CD4-positive, alpha-beta T cell treated with Interleukin-2 at 100 ng/mL for 4 hours (primary cell): Measurements from ENCODE around the gene TLCD1.
"Not testable (repeated sequence)": the region's sequence is repeated elsewhere in the genome, so short reads cannot be mapped to it uniquely, and the experiment has no call there.

Experiments used
- DNase-seq: peaks from one replicate; pipeline ENCODE4 v3.0.0-alpha.2; 2020; ENCODE audit warnings: low spot score

Gene TLCD1

DNA sequence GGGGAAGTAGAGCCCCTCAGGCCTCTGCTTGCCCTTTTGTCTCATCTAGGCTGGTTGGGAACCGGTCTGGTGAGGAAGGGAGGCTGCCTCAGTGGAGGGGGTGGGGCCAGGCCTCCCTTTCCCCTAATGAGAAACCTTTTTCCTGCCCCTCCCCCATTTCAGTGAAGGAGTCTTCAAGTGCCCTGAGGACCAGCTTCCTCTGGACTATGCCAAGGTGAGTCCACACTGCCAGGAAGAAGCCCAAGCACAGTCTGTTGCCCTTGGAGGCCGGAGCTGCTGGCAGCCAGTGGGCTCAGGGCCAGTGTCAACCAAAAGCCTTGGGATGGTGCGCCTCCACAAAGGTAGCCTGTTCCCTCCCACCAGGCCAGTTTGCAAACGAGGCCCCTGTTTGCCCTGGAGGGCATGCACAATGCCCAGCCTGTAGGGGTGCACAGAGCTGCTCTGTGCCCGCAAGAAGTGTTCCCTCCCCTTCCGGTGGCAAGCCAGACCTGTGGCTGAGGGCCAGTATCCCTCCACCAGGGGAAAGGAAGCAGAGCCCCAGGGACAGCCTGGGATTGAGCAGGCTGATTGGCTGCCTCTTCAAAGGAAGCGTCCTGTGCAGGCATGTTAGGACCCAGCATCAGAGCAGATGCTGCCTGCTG, 21.1 kb upstream of the TLCD1 start:
- DNase-seq, result no peak

DNA sequence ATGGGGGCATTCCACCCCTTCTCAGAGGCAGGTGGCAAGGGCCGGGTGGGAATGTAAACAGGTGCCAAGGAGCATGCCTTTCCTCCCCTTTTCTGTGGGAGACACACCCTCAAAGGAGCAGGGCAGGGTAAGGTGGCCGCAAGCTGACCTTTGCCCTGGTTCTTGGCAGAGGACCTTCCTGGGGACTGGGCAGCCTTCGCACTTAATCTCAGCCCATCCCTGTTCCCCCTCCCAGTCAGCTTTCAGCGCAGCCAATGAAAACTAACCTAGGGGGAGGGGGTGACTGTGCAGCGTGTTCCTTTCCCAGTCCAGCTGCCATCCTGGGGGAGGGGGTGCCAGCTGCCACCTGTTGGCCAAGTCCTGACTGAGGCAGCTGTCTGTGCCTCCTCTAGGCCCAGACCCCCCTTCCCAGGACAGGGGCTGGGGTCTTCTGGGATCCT, 20.6 kb upstream of the TLCD1 start:
- no peak for DNase-seq

DNA sequence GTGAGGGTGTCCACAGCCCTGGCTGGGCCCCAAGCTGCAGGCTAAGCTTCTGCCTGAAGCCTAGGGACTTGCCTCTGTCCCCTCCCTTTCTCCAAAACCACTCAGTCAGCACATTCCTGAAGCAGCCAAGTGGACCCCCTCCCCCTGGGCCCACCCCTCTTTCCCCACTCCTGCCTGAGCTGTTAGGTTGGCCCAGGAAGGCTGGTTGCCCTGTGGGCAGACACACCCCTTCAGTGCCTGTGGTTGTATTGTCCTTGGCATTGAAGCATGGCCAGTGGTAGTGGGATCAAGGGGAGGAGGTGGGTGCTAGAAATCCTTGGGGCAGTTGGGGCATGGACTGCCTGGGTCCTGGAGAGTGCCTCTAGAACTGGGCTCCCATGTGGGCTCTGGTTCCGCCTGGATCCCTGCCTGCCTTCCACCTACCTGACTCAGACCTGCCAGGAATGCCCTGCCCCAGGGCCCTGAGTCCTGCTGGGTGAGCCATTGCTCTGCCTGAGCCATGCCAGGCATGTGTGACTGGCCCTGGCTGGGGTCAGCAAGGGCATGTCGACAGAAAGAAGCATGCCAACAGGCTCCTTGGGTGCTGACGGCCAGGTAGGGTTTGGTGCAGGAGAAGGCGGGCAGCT, 19.9 kb upstream of the TLCD1 start:
- DNase-seq, result no peak

DNA sequence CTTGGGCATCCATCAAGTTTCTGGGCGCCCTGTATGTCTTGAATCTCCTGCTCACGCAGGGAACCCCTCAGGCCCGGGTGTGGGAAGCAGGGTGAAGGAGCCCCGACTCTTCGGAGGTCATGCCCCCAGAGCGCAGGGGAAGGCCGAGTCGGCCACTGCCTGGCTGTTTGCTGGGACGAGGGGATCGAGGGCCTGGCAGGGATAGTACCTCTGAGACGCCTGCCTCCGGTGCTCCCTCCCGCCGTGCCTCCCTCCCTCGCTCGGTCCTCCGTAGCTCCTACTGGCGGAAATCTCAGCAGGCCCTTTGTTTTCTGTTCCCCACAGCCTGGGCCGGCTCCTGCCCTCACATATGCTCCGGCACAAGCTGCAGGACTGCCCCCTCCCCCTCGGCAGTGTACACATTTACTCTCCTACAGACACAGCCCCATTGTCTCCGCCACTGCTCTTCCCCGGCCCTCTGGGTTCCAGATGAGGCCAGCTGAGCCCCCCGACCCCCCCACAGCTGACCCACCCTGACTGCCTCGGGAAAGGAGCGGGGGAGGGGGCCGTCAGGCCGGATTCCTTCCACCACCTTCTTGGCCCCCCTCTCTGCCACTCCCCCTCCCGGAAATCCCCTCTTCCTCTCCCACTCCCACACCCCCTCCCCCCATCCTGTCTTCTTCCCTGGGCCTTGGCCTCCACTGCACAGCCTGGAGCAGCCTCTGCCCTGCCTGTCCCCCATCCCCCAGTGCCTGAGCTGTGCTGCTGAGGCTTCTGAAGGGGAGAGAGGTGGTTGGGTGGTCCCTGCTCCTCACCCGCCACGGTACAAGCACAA, 19.1 kb upstream of the TLCD1 start:
- DNase-seq, result no peak

DNA sequence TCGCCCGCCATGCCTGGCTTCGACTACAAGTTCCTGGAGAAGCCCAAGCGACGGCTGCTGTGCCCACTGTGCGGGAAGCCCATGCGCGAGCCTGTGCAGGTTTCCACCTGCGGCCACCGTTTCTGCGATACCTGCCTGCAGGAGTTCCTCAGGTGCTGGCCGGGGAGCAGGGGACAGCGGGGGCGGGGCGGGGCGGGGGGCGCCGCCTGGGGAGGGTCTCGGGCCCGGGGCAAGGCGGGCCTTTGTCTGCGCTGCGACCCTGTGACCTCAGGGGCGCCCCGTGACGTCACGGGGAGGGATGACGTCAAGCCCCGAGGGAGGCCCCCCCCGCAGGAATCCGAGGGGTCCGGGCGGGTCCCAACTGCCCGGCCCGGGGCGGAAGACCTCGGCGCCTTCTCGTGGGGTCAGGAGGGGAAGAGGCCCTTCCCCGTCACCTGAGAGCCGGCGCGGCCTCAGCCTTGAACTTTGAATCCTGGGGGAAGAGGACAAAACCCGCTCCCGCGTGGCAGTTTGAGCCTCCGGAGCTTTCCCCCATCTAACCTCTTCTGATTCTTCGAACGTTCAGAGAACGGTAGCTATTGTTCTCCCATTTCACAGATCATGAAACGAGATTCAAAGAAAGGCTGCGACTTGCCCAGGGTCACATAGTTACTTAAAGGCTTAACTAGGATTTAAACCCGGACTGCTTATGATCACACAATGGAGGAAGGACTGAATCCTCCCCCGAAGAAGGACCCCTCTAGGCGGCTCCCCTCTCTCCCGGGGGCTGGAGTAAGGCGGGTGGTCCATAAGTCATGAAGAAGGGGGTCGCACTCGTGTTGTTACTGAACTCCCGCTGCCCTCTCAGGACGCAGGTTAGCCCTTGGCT, 18.3 kb upstream of the TLCD1 start:
- peak; percentile 56 for DNase-seq

DNA sequence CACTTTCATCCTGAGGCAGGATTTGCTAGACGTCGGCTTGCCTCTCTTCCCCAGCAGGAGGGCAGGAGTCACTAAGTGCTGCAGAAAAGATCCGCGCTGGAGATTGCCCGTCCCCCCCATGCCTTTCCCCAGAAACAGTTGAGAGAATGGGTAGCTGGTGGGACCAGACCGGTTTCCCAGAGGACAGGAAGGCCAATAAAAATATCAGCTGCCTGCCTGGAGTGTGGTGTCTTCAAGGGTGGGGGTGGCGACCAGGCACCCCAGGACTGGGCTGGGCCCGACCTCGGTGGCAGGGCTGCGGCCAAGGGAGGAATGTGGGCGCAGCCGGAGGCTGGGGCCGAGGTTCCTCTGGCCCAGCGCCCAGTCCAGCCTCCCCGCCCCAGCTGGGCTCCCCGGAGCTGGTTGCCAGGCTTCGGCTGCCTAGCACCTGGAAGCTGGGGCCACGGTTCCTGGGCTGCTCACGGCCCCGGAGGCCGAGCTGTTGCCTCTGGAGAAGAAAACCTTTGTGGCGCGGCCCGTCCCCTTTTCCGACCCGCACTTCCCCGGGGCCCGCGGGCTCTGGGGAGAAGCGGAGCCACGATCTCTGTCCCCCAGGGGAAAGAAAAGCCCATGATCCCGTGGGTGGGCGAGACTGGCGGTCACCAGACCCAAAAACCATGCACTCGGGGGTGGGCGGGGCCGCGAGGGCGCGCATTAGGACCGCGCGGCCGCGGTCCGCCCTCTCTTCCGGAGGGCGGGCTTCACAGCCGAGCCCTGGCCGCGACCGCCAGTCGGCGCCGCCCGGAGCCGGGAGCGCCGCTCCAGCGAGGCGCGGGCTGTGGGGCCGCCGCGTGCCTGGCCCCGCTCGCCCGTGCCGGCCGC, 17.4 kb upstream of the TLCD1 start, which contains the start of gene TRAF4:
TSS of gene TRAF4 (plus strand) at position 769 of the 861 bp plus-strand sequence. CDS start 102 bp downstream, outside the sequence.
- peak; percentile 63 for DNase-seq

DNA sequence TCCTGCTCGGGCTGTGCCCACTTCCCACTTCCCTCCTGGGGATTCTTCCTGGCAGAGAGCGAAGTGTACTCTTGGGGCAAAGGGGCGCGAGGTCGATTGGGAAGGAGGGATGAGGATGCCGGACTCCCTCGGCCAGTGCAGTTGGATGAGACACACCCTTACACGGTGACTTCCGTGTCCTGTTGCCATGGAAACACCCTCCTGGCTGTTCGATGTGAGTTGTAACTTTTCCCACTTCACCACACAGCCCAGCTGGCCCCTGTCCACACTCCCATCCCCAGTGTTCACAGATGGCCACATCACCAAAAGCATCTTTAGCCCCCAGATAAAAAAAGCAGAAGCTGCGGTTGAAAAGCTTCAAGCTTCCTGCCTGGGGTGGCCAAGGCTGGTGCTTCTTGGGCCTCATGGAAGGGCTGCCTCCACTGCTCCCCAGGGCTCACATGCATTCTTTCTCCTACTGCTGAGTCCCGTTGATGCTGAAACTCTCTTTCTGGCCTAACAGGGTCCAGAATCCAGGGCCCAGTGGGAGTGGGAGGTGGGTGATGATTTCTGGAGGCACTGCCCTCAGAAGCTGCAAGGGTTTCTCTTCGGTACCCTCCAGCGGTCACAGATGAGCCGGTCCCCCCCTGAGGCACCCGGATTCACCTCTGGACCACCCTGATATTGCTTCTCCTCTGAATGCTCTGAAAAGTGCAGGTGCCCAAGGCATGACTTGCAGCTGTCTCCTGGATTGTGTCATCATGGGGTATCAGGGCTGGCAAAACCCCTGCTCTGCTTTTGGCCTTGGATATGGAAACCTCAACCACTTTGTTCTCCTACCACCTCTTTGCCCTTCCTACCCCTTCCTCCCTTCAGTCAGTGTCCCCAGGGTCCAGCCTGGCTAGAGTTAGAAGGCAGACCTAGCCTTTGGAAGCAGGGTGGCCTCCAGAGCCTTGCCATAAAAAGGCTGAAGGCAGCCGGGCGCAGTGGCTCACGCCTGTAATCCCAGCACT, 15.6 kb upstream of the TLCD1 start:
- no peak for DNase-seq

DNA sequence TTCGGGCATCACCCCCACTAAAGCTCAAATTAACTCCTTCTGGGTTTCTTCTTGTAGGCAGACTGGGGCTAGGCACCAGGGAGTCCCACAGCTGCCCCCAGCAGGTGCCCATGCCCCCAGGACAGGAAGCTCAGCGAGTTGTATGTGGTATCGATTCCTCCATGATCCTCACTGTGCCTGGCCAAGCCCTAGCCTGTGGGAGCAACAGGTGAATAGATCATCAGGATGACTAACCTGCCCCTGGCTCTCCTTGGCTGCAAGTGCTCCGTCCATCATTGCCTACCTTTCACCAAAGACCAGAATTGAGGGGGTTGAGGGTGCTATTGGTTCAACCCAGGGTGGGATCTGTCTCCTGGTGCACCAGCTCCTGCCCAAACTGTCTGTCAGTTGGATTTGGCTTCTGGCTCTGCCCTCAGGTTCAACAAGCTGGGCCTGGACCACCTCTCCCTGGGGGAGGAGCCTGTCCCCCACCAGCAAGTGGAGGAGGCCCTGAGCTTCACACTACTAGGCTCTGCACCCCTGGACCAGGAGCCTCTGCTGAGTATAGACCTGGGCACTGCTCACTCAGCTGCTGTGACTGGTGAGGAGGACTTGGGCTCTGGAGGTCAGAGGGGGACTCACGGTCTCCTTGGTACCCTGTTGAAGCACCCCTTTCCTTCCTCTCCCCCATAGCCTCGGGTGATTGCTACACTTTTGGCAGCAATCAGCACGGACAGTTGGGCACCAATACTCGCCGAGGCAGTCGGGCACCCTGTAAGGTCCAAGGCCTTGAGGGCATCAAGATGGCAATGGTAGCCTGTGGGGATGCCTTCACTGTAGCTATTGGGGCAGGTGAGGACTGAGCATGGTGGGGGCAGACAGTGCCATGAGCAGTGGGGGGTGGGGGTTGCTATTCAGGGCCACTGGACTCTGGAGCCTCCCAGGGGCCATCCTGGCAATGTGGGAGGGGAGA, 14.6 kb upstream of the TLCD1 start:
- DNase-seq, result no peak

DNA sequence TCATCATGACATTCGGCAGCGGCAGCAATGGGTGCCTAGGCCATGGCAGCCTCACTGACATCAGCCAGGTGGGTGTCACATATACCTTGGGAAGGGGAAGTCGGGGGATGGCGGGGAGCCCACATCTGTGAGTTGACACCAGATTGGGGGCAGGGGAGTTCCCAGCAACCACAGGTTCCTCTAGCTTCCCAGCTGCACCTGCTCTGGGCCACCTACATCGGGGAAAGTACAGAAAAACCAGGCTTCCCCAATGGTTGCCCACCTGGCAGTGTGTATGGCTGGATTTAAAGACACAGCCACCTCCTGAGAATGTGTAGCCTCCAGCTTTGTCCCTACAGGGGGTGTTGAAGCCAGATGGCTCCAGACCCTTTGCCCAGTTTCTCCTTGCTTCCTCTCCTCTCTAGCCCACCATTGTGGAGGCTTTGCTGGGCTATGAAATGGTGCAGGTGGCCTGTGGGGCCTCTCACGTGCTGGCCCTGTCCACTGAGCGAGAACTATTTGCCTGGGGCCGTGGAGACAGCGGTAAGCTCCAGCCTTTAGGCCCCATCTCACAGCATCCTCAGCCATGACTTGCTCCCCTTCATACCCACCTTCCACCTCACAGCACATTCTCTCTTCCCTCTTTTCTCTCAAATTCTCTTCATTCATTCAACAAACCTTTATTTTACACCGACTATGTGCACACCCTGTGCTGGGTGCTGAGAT, 12.8 kb upstream of the TLCD1 start:
- peak; percentile 50 for DNase-seq

DNA sequence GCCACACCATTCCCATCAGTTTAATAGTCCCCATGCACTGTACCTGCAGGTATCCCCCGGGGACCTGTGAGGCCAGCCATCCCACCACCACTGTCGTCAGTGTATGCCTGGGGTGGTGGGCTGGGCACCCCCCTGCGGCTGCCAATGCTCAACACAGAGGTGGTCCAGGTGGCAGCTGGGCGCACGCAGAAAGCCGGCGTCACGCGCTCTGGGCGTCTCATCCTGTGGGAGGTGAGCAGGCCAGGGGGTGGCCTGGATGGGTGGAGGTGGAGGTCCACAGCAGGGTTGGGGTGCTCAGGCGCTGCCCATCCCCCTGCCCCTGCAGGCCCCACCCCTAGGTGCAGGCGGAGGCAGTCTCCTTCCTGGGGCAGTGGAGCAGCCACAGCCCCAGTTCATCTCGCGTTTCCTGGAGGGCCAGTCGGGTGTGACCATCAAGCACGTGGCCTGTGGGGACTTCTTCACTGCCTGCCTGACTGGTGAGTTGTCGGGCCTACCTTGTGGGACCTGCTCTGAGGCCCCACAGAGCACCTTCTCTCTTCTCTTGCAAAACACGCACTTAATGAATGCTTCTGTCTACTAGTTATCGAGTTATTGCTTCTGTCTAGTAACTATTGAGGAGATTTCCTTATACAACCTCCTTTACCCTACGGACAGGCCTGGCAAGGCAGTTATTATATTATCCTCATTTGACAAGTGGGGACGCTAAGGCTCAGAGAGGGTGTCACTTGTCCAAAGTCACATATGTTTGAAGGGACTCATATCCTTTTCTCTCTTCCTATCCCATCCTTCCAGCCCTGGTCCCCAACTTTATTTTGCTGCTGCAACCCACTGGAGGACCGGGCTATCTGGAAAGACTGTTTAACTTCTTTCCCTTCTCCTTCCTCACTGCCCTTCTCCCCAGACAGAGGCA, 12.0 kb upstream of the TLCD1 start:
- DNase-seq, result no peak

DNA sequence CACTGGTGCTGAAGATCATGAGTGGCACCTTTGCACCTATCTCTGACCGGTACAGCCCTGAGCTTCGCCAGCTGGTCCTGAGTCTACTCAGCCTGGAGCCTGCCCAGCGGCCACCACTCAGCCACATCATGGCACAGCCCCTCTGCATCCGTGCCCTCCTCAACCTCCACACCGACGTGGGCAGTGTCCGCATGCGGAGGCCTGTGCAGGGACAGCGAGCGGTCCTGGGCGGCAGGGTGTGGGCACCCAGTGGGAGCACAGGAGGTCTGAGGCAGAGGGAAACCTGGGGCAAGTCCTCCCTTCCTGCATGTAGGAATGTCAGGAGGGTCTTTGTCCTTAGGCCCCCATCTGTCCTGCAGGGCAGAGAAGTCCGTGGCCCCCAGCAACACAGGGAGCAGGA, 11.3 kb upstream of the TLCD1 start:
- DNase-seq, result no peak

DNA sequence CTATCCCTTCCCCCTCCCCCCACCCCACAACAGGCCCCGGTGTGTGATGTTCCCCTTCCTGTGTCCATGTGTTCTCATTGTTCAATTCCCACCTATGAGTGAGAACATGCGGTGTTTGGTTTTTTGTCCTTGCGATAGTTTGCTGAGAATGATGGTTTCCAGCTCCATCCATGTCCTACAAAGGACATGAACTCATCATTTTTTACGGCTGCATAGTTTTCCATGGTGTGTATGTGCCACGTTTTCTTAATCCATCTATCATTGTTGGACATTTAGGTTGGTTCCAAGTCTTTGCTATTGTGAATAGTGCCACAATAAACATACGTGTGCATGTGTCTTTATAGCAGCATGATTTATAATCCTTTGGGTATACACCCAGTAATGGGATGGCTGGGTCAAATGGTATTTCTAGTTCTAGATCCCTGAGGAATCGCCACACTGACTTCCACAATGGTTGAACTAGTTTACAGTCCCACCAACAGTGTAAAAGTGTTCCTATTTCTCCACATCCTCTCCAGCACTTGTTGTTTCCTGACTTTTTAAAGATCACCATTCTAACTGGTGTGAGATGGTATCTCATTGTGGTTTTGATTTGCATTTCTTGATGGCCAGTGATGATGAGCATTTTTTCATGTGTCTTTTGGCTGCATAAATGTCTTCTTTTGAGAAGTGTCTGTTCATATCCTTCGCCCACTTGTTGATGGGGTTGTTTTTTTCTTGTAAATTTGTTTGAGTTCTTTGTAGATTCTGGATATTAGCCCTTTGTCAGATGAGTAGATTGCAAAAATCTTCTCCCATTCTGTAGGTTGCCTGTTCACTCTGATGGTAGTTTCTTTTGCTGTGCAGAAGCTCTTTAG, 10.1 kb upstream of the TLCD1 start:
- not testable (repeated sequence) for DNase-seq

DNA sequence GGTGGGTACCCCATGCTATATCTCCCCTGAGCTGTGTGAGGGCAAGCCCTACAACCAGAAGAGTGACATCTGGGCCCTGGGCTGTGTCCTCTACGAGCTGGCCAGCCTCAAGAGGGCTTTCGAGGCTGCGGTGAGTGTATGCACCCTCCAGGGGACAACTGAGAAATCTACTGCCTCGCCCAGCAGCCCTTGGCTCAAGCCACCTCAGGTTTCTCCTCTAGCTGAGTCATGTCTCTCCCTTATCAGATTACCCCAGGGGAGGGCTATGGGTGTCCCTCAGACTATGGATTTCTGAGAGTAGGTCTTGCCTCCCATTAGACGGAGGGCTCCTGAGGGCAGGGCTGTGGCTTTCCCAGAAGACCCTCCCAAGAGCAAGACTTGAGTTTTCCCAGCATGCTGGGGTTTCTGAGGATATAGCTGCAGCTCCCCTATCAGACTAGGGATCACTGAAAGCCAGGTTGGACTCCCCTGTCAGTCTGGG, 9.2 kb upstream of the TLCD1 start:
- DNase-seq, result no peak

DNA sequence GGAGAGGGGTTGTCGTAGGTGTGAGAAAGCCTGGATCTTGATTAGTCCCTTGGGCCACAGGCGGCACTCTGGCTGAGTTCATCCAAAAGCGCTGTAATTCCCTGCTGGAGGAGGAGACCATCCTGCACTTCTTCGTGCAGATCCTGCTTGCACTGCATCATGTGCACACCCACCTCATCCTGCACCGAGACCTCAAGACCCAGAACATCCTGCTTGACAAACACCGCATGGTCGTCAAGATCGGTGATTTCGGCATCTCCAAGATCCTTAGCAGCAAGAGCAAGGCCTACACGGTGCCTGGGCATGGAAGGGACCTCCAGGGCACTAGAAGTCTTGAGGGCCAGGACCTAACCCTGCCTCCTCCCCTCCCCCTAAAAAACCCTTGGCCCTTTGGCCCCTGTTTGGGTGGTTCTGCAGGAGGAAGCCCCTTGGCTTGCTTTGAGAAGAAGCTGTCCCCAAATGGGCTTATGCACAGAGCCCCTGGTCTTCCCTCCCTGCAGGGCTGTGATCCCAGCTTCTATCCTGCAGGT, 8.7 kb upstream of the TLCD1 start:
- DNase-seq, result no peak

DNA sequence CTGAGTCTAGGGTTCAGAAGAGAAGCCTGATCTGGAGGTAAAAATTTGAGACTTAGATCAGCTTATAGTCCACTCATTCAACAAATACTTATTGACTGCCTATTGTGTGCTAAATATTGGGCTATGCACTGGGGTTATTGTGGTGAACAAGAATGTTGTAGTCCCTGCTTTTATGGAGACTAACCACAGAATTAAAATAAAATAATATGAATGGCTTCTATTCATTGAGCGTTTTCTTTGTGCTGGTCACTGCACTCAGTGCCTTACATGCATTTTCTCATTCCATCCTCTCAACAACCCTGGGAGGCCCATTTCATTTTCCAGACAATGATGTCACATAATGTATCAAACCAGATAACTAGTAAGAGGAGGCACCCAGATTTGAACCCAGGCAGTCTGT, 7.3 kb upstream of the TLCD1 start:
- DNase-seq, result no peak

DNA sequence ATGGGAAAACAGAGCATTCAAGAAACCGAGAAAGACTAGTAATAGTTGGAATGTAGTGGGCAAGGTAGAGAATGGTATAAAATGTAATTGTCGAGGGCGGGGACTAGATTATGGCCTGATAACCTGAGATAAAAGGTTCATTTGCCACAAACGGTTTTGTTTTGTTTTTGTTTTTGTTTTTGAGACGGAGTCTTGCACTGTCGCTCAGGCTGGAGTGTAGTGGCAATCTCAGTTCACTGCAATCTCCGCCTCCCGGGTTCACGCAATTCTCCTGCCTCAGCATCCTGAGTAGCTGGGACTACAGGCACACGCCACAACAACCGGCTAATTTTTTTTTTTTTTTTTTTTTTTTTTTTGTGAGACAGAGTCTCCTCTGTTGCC, 3.9 kb upstream of the TLCD1 start:
- DNase-seq, result no peak
